SK-N-SH (cell line): ENCODE results near the gene VGLL4. TPM values are rescaled to one million over a fixed set of nuclear protein-coding genes. Genes with fewer than 3 reads are reported as not detected.

Experiments used
- CHD2 ChIP-seq: fragments of 150-350 bp; IDR thresholded peaks from 2 replicates; pipeline ENCODE4 v1.6.1; 2018; ENCODE audit warnings: low read length; ENCODE audit not compliant: partially characterized antibody
- ELF1 ChIP-seq: IDR thresholded peaks from 2 replicates; pipeline ENCODE4 v1.4.0; 2012
- FOSL2 ChIP-seq: IDR thresholded peaks from 2 replicates; pipeline ENCODE4 v1.4.0; 2012; ENCODE audit warnings: low read depth, mild to moderate bottlenecking, moderate library complexity, borderline replicate concordance
- FOXJ3 ChIP-seq: sonication (generic); formaldehyde crosslinking; IDR thresholded peaks from 2 replicates; pipeline ENCODE4 v1.5.1; 2020; ENCODE audit warnings: mild to moderate bottlenecking, missing genetic modification reagents
- MAX ChIP-seq: IDR thresholded peaks from 2 replicates; pipeline ENCODE4 v1.4.0; 2012; ENCODE audit warnings: low read depth
- MEF2A ChIP-seq: IDR thresholded peaks from 2 replicates; pipeline ENCODE4 v1.4.0; 2012; ENCODE audit warnings: low read depth, borderline replicate concordance
- MXI1 ChIP-seq: IDR thresholded peaks from 2 replicates; pipeline ENCODE4 v1.6.1; 2012; ENCODE audit warnings: mild to moderate bottlenecking, low read depth, low read length, improper control_type of control experiment
- PBX3 ChIP-seq: IDR thresholded peaks from 2 replicates; pipeline ENCODE4; 2012
- POLR2AphosphoS5 ChIP-seq: IDR thresholded peaks from 2 replicates; pipeline ENCODE4 v1.6.1; 2012; ENCODE audit warnings: low read depth, low read length
- RAD21 ChIP-seq: IDR thresholded peaks from 2 replicates; pipeline ENCODE4 v1.6.1; 2012; ENCODE audit warnings: mild to moderate bottlenecking, low read length
- RCOR1 ChIP-seq: fragments of 150-350 bp; IDR thresholded peaks from 2 replicates; pipeline ENCODE4 v1.6.1; 2017; ENCODE audit warnings: antibody characterized with exemption, low read length
- REST ChIP-seq: IDR thresholded peaks from 2 replicates; pipeline ENCODE4 v1.6.1; 2012; ENCODE audit warnings: mild to moderate bottlenecking, low read depth, low read length, moderate library complexity
- RXRA ChIP-seq: IDR thresholded peaks from 2 replicates; pipeline ENCODE4 v1.4.0; 2012; ENCODE audit warnings: low read depth, mild to moderate bottlenecking, borderline replicate concordance
- SIN3A ChIP-seq: IDR thresholded peaks from 2 replicates; pipeline ENCODE4 v1.6.1; 2012; ENCODE audit warnings: low read depth, mild to moderate bottlenecking, low read length, moderate library complexity, borderline replicate concordance
- SMC3 ChIP-seq: IDR thresholded peaks from 2 replicates; pipeline ENCODE4 v1.6.1; 2012; ENCODE audit warnings: low read depth, low read length, improper control_type of control experiment
- TAF1 ChIP-seq: IDR thresholded peaks from 2 replicates; pipeline ENCODE4 v1.6.1; 2012; ENCODE audit warnings: low read depth, mild to moderate bottlenecking, low read length, moderate library complexity, borderline replicate concordance
- TCF12 ChIP-seq: IDR thresholded peaks from 2 replicates; pipeline ENCODE4 v1.4.0; 2012
- TEAD4 ChIP-seq: IDR thresholded peaks from 2 replicates; pipeline ENCODE4 v1.4.0; 2012; ENCODE audit warnings: mild to moderate bottlenecking, borderline replicate concordance; ENCODE audit not compliant: insufficient read depth
- USF2 ChIP-seq: fragments of 150-350 bp; IDR thresholded peaks from 2 replicates; pipeline ENCODE4 v1.6.1; 2017; ENCODE audit warnings: antibody characterized with exemption, low read length, low read depth, borderline replicate concordance
- polyA plus RNA-seq, 3 experiments: library from polyadenylated mRNA; depleted of rRNA; stranded (reverse); fragments of >200 nt; gene quantifications; 2 replicates each; pipeline ENCODE4 v1.2.3, GENCODE V29; 2012

Gene VGLL4
- polyA plus RNA-seq, 1 of the 3 experiments (the other 2 are of a cell fraction) = 48.9 TPM

- peak; percentile 33; the same call in 1 of the 2 replicates for TF ChIP-seq MAX
- no peak for TF ChIP-seq TAF1
- no peak for TF ChIP-seq SIN3A
- TF ChIP-seq REST = no peak
- no peak for TF ChIP-seq FOXJ3
- peak; percentile 84; the same call in 1 of the 2 replicates for TF ChIP-seq FOSL2
- no peak for TF ChIP-seq USF2
- no peak for TF ChIP-seq POLR2AphosphoS5
- TF ChIP-seq TCF12 = peak; percentile 57; the same call in 1 of the 2 replicates
- no peak for TF ChIP-seq MEF2A
- no peak for TF ChIP-seq MXI1
- peak; percentile 55; the same call in 1 of the 2 replicates for TF ChIP-seq RXRA
- TF ChIP-seq SMC3 = no peak
- TF ChIP-seq ELF1 = no peak
- TF ChIP-seq TEAD4 = 0 out of 2 replicates have a peak, but pooled peaks have one; percentile 6
- TF ChIP-seq CHD2 = no peak
- TF ChIP-seq RAD21 = no peak
- TF ChIP-seq RCOR1 = no peak
- no peak for TF ChIP-seq PBX3
These were observed 75.9 kb downstream of the VGLL4 start (continued) for GRCh38 chr3:11567516-11568467.
